ENCODE results near the gene KRTAP3-2.

Gene KRTAP3-2

DNA sequence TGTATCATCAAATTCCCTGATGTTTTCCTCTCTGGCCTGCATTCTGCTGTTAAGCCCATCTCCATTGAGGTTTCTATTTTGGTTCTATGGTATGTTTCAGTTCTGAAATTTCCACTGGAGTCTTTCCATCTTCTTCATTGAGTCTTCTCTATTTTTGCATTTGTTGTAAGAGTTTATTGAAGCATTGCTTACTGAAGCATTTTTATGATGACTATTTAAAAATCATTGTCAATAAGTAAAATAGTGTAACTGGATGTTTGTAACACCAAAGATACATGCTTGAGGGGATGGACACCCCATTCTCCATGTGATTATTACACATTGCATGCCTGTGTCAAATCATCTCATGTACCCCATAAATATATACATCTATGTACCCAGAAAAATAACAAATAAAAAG is 24.2 kb downstream of the KRTAP3-2 start:
- H3K4me3 ChIP-seq = no peak overlapping the region
- H3K27ac ChIP-seq = no peak overlapping the region

DNA sequence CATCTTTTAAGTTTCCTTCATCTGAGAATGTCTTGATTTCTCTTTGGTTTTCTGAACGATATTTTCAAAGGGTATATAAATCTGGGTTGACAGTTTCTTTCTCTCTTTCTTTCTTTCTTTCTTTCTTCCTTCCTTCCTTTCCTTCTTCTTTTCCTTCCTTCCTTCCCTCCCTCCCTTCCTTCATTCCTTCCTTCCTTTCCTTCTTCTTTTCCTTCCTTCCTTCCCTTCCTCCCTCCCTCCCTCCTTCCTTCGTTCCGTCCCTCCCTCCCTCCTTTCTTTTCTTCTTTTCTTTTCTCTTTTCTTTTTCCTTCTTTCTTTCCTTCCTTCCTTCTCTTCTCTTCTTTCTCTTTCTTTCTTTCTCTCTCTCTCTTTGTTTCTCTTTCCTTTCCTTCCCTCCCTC is 25.3 kb downstream of the KRTAP3-2 start:
- H3K27ac ChIP-seq = no peak overlapping the region
- H3K4me3 ChIP-seq = no peak overlapping the region

DNA sequence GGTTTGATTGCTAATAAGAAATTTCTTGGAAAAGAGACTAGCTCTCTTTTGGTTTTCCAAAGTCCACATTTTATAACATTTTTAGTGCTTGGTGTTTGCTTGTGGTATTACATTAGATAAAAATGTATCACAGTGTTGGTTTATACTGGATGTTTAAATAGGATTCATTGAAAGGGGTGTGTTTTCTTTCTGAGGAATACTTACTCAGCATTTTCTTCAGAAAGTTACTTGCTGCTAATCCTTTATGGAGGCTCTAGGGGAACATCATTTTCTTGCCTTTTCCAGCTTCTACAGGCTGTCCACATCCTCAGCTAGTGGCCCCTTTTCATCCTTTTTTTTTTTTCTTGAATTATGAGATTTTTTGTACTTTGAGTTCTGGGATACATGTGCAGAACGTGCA is 32.1 kb downstream of the KRTAP3-2 start:
- Histone ChIP-seq H3K27ac (no peak overlapping the region), H3K4me3 (no peak overlapping the region)

DNA sequence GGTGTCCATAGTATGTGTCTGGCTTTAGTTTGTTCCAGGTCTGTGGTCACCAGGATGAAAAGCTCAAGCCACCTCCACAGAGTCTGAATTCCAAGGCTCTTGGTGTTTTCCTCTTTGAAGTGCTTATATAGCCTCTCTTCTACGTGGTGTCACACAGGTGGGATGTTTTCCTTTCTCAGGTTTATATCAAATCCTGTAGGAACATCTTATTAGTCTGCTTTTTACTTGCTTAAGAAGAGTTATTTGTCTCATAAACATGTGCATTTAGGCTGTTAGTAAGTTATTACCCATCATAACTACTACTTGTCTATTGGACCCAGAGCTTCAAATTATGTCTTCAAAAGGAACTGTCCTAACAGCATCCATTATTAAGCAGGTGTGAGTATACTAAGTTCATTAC is 32.9 kb downstream of the KRTAP3-2 start, which contains the start of gene KRT39:
TSS of gene KRT39 (minus strand) at position 101 of the 400 bp plus-strand sequence. CDS start at position 9, 92 bp downstream.
- no peak within 1 kb of the TSS for H3K4me3 ChIP-seq
- H3K27ac ChIP-seq = no peak within 1 kb of the TSS

DNA sequence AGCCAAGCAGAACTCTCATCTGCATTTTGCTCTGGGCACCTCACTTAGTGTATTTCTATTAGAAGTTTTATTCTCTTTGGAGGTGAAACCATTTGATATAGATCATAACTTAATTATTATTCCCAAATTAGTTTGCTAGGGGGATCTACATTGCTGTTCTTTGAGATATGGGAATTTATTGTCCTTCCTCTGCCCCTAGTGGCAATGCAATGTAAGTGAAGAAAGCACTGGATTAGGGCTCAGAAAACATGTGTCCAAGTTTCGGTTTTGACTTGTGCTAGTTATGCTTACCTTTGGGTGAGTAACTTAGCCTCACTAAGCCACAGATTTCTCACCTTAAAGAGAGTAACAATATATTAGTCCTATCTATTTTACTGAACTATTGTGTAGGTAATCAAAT is 35.9 kb downstream of the KRTAP3-2 start:
- no peak overlapping the region for H3K4me3 ChIP-seq
- no peak overlapping the region for H3K27ac ChIP-seq

DNA sequence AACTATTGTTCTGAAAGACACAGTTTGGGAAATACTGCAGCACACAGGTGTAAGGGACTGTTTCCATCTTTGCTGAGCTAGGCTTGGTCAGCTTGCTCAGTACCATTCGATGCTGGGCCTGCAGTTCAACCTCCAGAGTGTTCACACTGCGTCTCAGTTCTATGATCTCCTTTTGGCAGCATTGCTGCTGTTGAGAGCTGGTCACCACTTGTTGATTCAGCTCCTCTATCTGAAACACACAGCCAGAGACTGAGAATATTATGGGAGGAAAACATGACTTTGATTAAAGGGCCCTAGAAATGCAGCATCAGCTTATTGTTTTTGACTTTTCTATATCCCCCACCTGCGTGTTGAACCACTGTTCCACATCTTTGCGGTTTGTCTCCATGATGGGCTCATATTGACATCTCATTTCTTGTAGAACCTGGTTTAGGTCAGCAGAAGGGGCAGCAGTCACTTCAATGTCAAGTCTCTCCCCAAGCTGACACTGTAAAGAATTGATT is 37.6 kb downstream of the KRTAP3-2 start:
- Histone ChIP-seq H3K27ac (no peak overlapping the region), H3K4me3 (no peak overlapping the region)

DNA sequence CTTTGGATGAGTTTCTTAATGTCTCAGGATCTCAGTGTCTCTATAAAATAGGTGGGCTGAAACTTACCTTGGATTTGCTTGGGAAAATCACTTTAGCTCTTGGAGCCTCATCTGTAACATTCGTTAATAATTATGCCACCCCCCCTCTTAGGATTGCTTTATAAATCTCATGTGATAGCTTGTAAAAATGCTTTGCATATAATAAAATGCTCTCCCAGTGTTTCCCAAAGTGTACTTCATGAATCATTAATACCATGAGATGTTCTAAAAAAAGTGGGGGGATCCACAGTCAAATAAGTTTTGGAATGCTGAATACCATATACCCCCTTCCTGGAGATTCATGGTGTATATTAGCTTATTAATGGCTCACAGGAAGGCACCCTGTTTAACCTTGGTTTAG is 38.1 kb downstream of the KRTAP3-2 start:
- H3K27ac ChIP-seq = no peak overlapping the region
- H3K4me3 ChIP-seq = no peak overlapping the region

DNA sequence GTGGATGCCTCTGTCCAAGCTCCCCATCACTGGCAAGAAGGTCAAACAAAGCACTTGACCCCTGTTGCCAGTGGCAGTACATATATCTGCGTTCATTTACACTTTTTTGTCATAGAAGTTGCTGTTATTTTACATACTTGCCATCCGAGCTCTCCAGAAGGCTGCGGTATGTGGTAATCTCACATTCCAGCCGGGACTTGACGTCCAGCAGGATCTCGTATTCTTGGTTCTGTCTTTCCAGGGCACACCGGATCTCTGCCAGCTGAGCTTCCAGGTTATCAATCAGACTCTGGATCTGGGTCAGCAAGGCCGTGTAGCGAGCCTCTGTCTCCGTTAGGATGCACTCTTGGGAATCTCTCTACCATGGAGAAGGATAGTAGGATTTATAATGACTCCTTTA is 39.6 kb downstream of the KRTAP3-2 start:
- Histone ChIP-seq H3K4me3 (no peak overlapping the region), H3K27ac (no peak overlapping the region)

DNA sequence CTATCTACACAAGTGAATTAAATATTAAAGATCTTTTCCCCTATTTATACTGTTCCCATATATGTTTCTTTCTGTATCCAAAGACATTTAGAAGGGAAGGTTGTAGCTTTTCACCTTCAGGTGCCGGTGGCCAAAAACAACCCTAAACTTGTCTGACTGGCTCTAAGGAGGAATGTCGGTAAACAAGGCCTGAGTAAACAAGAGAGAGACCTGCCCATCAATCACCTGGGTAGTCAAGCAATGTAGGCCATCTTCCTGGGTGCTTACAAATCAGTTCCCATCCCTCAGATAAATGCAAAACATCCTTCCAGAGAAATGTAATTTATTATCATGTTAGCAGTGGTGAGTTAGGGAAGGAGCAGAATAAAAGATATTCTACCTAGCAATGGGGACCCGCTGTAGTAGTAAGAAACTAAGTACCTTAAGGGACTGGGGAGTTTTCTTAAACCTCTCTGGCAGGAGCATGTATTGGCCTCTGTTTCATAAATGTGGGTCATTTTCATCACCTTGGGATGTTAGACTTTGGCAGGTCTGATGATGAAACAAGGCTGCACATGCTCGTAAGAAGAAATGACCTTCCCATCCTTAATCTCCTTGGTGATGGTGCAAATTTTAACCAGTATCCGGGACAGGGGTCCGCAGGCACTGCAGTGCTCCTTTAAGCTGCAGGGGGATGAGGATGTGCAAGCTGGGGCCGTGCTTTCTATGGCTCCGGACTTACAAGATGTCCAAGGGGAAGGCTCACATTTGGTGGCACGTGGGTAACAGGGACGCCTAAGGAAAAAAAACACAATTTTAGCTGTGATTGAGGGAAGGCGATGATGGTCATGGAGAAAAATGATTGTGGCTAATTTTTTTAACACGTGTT is 41.4 kb downstream of the KRTAP3-2 start:
- H3K27ac ChIP-seq = peak overlapping the region in 5 of 21 experiments; percentile 3 to 47 (median 21)
- no peak overlapping the region for H3K4me3 ChIP-seq

DNA sequence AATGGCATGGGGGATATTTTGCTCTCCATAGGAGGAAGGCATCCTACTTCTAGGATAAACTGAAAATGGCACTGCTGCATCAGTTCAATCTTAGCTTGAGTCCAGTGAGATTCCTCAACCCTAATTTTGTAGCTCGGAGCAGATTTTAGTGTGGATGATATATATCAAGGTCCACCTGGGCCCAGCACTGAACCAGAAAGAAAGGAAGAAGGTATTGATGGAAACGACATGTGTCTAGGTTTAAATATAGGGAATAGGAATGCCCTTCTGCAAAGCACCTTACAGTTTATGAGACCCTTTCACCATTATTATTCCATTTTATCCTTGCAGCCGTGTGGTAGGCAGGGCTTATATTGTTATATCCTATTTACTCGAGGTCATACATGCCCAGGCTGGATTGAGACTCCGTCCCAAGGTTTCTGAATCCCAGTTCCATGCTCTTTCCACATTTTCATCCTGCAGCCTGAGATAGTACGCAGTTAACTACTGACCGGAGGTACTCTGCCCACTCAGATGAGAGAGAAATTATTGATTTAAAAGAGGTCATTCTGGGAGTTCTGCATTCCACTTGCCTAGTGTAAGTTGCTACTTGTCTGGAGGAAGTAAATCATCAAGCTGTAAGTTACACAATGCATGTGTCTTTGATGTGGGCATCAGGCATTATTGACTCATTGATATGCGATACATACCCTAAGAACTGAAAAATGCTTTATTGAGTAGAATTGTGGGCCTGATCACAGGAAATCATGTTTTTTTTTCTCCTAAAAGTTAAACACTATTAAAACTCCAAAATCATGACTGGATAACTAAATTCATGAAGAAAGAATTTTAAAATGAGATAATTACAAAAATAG is 43.1 kb downstream of the KRTAP3-2 start:
- Histone ChIP-seq H3K4me3 (no peak overlapping the region), H3K27ac (peak overlapping the region in 2 of 21 experiments; percentile 45 to 51)

DNA sequence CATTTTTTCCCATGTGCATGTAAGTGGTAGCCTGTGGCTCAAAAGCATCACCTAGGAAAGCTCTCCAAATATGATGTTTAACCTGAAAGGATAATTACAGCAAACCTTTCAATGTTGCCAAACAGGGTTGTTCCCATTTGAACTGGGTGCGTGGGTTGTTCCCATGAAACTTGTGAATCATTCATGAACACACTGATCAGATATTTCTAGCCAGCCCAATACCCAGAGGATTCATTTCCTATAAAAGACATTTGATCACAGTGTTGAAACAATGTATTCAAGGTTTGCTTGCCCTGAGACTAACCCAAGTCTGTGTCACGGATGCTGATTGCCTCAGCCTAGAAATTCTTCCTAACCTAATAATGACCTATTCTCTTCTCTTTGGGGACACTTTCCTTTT is 45.8 kb downstream of the KRTAP3-2 start:
- no peak overlapping the region for H3K4me3 ChIP-seq
- H3K27ac ChIP-seq = peak overlapping the region in 6 of 21 experiments; percentile 8 to 79 (median 36)

DNA sequence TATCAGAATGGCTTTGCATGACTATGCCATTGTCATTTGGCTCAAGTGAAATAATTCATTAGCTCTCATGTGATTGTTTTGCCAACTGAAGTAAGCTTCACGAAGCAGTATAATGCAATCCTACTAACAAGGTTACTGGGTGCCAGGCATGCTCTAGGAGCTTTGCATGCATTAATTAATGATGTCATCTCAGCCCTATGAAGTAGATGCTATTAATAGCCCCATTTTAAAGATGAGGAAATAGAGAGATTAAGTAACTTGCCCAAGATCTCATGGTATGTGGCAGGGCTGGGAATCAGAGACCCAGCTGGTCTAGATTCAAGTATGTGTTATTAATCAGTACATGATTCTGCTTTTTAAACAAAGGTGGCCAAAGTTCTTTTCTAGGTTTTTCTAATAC is 47.0 kb downstream of the KRTAP3-2 start:
- H3K27ac ChIP-seq = peak overlapping the region in 7 of 21 experiments; percentile 8 to 79 (median 35)
- H3K4me3 ChIP-seq = no peak overlapping the region

DNA sequence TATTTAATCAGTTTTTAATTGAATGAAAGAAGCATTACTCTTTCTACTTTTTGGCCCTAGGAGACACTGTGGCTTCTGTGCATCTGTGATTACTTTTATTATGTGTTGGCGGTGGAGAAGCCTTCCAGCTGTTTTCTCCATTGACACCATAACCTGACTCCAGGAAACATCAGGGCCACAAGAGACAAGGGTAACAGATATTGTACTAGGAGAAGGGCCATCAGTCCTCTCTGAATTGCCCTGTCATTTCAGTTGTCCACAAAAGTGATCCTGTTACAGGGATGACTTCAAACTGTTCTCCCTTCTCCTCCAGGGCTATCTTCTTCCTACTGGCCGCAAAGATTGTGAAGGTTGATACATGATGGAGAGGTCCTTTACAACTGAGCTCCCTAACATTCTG is 47.6 kb downstream of the KRTAP3-2 start:
- Histone ChIP-seq H3K4me3 (no peak overlapping the region), H3K27ac (peak overlapping the region in 2 of 21 experiments; percentile 11 to 46)

DNA sequence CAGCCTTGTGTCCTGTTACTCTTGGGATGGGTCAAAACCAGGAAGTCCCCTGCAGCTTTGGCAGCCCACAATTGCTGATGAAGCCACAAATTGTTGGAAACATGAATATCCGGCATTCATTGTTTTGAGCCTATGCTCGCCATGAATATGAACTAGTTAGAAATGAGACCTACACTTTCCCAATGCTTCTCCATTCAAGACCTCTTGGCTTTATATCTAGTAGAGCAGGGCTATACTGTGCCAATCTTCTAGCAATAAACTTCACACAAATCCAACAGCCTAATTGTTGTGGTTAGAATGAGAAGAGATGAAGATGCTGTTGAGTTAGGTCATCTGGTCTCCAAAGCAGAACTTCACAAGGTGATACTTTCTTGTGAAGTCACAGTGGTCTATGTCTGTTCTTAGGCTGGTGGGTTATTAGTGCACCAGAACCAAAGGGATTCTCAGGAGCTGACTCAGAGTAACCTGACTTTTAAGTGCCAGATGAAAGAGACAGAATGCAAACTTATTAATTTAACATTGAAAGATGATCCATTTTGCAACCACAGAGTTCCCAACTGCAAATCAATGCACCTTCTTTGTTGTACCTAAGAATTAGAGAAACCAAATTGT is 48.6 kb downstream of the KRTAP3-2 start:
- H3K4me3 ChIP-seq = no peak overlapping the region
- no peak overlapping the region for H3K27ac ChIP-seq

DNA sequence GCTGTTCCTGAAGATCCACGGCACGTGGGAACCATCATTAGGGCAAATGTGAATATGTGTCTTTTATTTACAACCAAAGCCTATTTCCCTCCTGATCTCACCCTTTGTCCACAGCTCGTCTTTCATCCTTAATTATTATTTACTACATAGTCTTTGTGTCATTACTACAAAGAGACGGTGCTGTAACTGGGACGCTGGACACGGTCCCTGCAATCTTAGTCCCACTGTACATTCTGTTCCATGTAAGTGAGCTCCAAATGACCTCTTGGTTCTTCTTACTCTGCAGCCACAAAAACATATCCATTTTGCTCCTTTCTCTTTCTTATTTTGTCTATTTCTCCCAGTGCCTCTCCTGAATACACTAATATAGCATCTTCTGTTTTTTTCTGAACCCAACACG is 49.5 kb downstream of the KRTAP3-2 start:
- Histone ChIP-seq H3K4me3 (no peak overlapping the region), H3K27ac (no peak overlapping the region)

DNA sequence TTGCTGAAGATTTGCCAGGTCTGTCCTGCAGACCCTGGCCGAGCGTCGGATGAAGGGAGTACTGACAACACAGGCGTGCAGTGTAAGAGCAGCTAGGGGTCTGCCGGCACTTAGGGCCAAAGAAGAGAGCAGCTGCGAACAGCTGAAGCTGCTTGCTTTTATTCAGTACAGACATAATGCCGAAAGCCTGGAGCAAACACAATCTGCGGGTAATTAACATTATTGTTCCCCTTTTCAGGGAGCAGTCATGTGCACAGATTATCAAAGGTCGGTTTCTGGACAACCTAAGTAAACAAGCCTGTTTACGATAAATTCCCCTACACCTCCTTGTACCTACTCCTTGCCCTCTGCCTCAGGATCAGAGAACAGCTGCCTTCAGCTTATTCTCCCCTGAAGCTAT is 50.3 kb downstream of the KRTAP3-2 start:
- Histone ChIP-seq H3K4me3 (no peak overlapping the region), H3K27ac (no peak overlapping the region)

All from skin epidermis (tissue), 12 donors.